HG03095 (cell line): Measurements from ENCODE around the gene MPP3.
"Not testable (repeated sequence)": the region's sequence is repeated elsewhere in the genome, so short reads cannot be mapped to it uniquely, and the experiment has no call there.

Experiments
- ATAC-seq: cut with Tn5 transposase; IDR thresholded peaks from one replicate; pipeline ENCODE4 v1.9.1; 2021; ENCODE audit warnings: moderate library complexity; ENCODE audit not compliant: unreplicated experiment

MPP3 gene

GRCh38 chr17:43832976-43833829 is at the start of gene MPP3:
TSS of gene MPP3 (minus strand) at chr17:43833146. CDS start at chr17:43831906, 1,240 bp downstream.
- ATAC-seq = no peak

- no peak for ATAC-seq
Observed at GRCh38 chr17:43881758-43882505, 49.0 kb upstream of the MPP3 start.

- ATAC-seq = no peak
Observed at GRCh38 chr17:43881181-43881580, 48.2 kb upstream of the MPP3 start.

- no peak for ATAC-seq
Observed at GRCh38 chr17:43880420-43880991, 47.6 kb upstream of the MPP3 start.

GRCh38 chr17:43879723-43880419 is 46.9 kb upstream of the MPP3 start:
- no peak for ATAC-seq

- ATAC-seq = no peak
Observed at GRCh38 chr17:43878260-43879175, 45.6 kb upstream of the MPP3 start.

- no peak for ATAC-seq
Observed at GRCh38 chr17:43877451-43878155, 44.7 kb upstream of the MPP3 start.

- ATAC-seq = no peak
Observed at GRCh38 chr17:43877031-43877430, 44.1 kb upstream of the MPP3 start.

- no peak for ATAC-seq
Observed at GRCh38 chr17:43875476-43876147, 42.7 kb upstream of the MPP3 start.

GRCh38 chr17:43874293-43874692 is 41.3 kb upstream of the MPP3 start:
- no peak for ATAC-seq

- no peak for ATAC-seq
Observed at GRCh38 chr17:43873815-43874214, 40.9 kb upstream of the MPP3 start.

GRCh38 chr17:43873091-43873490 is 40.1 kb upstream of the MPP3 start:
- ATAC-seq = no peak

GRCh38 chr17:43871946-43872690 is 39.2 kb upstream of the MPP3 start:
- no peak for ATAC-seq

- not testable (repeated sequence) for ATAC-seq
Observed at GRCh38 chr17:43869031-43869430, 36.1 kb upstream of the MPP3 start.

- ATAC-seq = no peak
Observed at GRCh38 chr17:43868226-43868994, 35.5 kb upstream of the MPP3 start.

GRCh38 chr17:43864161-43864984 is 31.4 kb upstream of the MPP3 start:
- ATAC-seq = no peak

GRCh38 chr17:43861960-43862359 is 29.0 kb upstream of the MPP3 start:
- ATAC-seq = no peak
